Mesothelial cell of epicardium (in vitro differentiated cells): ENCODE results near the gene CCDC183. TPM values are rescaled to one million over a fixed set of nuclear protein-coding genes. Genes with fewer than 3 reads are reported as not detected.

Source experiments
- DNase-seq, 2 experiments: peaks; one replicate each; pipeline ENCODE4 v3.0.0; 2021; ENCODE audit warnings: low spot score in 2 of 2; ENCODE audit not compliant: unreplicated experiment in 2 of 2
- H3K27ac Mint-ChIP-seq: 2 replicates; pipeline ENCODE4 v1.8.0; 2021; ENCODE audit warnings: mixed read lengths
- H3K27me3 Mint-ChIP-seq: 2 replicates; pipeline ENCODE4 v1.8.0; 2021; ENCODE audit warnings: low read depth, mixed read lengths
- H3K36me3 Mint-ChIP-seq: 2 replicates; pipeline ENCODE4 v1.8.0; 2021; ENCODE audit warnings: mixed read lengths
- H3K4me1 Mint-ChIP-seq: 2 replicates; pipeline ENCODE4 v1.8.0; 2021; ENCODE audit warnings: mixed read lengths
- H3K4me3 Mint-ChIP-seq: 2 replicates; pipeline ENCODE4 v1.8.0; 2021; ENCODE audit warnings: mild to moderate bottlenecking, moderate library complexity, mixed read lengths
- H3K9me3 Mint-ChIP-seq: 2 replicates; pipeline ENCODE4 v1.8.0; 2021; ENCODE audit warnings: mixed read lengths
- CTCF ChIP-seq: fragments of 200-600 bp; sonication (generic); IDR thresholded peaks from one replicate; pipeline ENCODE4 v1.5.0; 2021; ENCODE audit warnings: antibody characterized with exemption; ENCODE audit not compliant: unreplicated experiment
- total RNA-seq: library from RNA; stranded (reverse); gene quantifications from 3 replicates; pipeline ENCODE4 v1.2.1, GENCODE V29; 2021

Gene CCDC183
- total RNA-seq, 1 donor from 2014 or later: 25.1 TPM

GRCh38 chr9:136750526-136750925 is 45.6 kb upstream of the CCDC183 start:
- no peak overlapping the region for H3K4me3 Mint-ChIP-seq
- H3K27ac Mint-ChIP-seq: no peak overlapping the region
- DNase-seq: no peak
- no peak for TF ChIP-seq CTCF
- H3K27me3 Mint-ChIP-seq: peaks cover 16% of the 10 kb centered on the region
- H3K9me3 Mint-ChIP-seq: peaks cover 15% of the 10 kb centered on the region
- no peaks in the 10 kb centered on the region for H3K36me3 Mint-ChIP-seq
- no peaks in the 10 kb centered on the region for H3K4me1 Mint-ChIP-seq

- H3K4me3 Mint-ChIP-seq: no peak overlapping the region
- H3K9me3 Mint-ChIP-seq: peaks cover 15% of the 10 kb centered on the region
- DNase-seq: no peak
- no peak overlapping the region for H3K27ac Mint-ChIP-seq
- no peaks in the 10 kb centered on the region for H3K36me3 Mint-ChIP-seq
- H3K27me3 Mint-ChIP-seq: peaks cover 16% of the 10 kb centered on the region
- H3K4me1 Mint-ChIP-seq: no peaks in the 10 kb centered on the region
- no peak for TF ChIP-seq CTCF
Measured at GRCh38 chr9:136751244-136751643, 44.9 kb upstream of the CCDC183 start.

- no peak overlapping the region for H3K27ac Mint-ChIP-seq
- H3K9me3 Mint-ChIP-seq: peaks cover 15% of the 10 kb centered on the region
- no peak overlapping the region for H3K4me3 Mint-ChIP-seq
- peaks cover 16% of the 10 kb centered on the region for H3K27me3 Mint-ChIP-seq
- TF ChIP-seq CTCF: no peak
- no peak for DNase-seq
- H3K4me1 Mint-ChIP-seq: no peaks in the 10 kb centered on the region
- H3K36me3 Mint-ChIP-seq: no peaks in the 10 kb centered on the region
Measured at GRCh38 chr9:136751814-136752213, 44.3 kb upstream of the CCDC183 start.

GRCh38 chr9:136753371-136754058 is 42.6 kb upstream of the CCDC183 start:
- peaks cover 16% of the 10 kb centered on the region for H3K27me3 Mint-ChIP-seq
- no peak overlapping the region for H3K27ac Mint-ChIP-seq
- no peak overlapping the region for H3K4me3 Mint-ChIP-seq
- H3K9me3 Mint-ChIP-seq: peaks cover 15% of the 10 kb centered on the region
- TF ChIP-seq CTCF: no peak
- no peak for DNase-seq
- H3K36me3 Mint-ChIP-seq: no peaks in the 10 kb centered on the region
- no peaks in the 10 kb centered on the region for H3K4me1 Mint-ChIP-seq

- no peak for TF ChIP-seq CTCF
- DNase-seq: no peak
- Mint-ChIP-seq H3K36me3 (no peaks in the 10 kb centered on the region), H3K4me3 (no peak overlapping the region), H3K4me1 (no peaks in the 10 kb centered on the region), H3K27me3 (peaks cover 16% of the 10 kb centered on the region), H3K27ac (no peak overlapping the region), H3K9me3 (peaks cover 15% of the 10 kb centered on the region)
Measured at GRCh38 chr9:136754059-136754572, 42.0 kb upstream of the CCDC183 start.
